Measurements from ENCODE around the gene SLC25A30. TPM values are rescaled to one million over a fixed set of nuclear protein-coding genes. Genes with fewer than 3 reads are reported as not detected.

Gene SLC25A30
- total RNA-seq, 1 experiment from 2014 or later: 6.3 TPM

DNA sequence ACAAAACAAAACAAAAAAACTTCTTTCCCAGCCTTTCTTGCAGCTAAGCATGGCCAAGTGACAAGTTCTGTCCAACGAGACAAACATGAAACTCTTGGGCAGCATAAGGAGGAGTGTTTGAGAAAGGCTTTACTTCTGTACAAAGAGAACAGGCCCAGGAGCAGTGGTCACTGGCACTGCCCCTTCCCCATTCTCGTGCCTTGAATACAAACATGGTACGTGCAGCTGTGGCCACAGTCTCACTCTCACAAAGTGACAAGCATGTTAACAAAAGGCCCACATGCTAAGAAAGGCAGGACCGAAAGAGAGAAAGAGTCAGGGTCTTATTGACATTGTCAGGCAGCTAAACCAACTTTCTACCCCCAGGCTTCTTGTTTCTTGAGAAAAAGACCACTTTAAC, 19.8 kb upstream of the SLC25A30 start:
- Histone ChIP-seq H3K14ac (ENCODE audit: insufficient read depth, low read length) (no peak overlapping the region), H4K5ac (ENCODE audit: insufficient read length, low read depth, low read length) (no peak overlapping the region), H2BK120ac (ENCODE audit: low read depth, low read length, poor library complexity, severe bottlenecking) (no peak overlapping the region), H3K23ac (ENCODE audit: insufficient read length, low read depth, low read length) (no peak overlapping the region), H3K9me3 (ENCODE audit: control insufficient read depth, low read depth, low read length) (no peaks in the 10 kb centered on the region), H3K79me1 (ENCODE audit: insufficient read depth, low read depth, low read length, poor library complexity, severe bottlenecking) (no peaks in the 10 kb centered on the region), H3T11ph (ENCODE audit: low read length) (no peak overlapping the region), H4K20me1 (ENCODE audit: control insufficient read depth, insufficient read depth, insufficient read length) (no peaks in the 10 kb centered on the region), H4K8ac (replicated peaks; ENCODE audit: insufficient read length, low read depth, low read length) (no peak overlapping the region), H3K27ac (ENCODE audit: insufficient read length, low read depth, low read length) (no peak overlapping the region), H3K27me3 (ENCODE audit: insufficient read depth, low read length) (no peaks in the 10 kb centered on the region), H3K4me1 (ENCODE audit: insufficient read depth, low read length) (peaks cover 2% of the 10 kb centered on the region; the same call in 1 of the 2 replicates), H3K79me2 (ENCODE audit: insufficient read depth, low read length) (no peaks in the 10 kb centered on the region), H3K9ac (ENCODE audit: extremely low read depth, insufficient read length, low read length) (no peak overlapping the region), H3K23me2 (ENCODE audit: insufficient read length, low read depth, low read length, poor library complexity, severe bottlenecking) (no peaks in the 10 kb centered on the region), H3K4ac (ENCODE audit: low read depth, low read length) (no peak overlapping the region), H2BK15ac (ENCODE audit: low read depth, low read length) (no peak overlapping the region), H2BK5ac (ENCODE audit: insufficient read length, low read length) (no peak overlapping the region), H3K56ac (ENCODE audit: insufficient read length, low read depth, low read length) (no peak overlapping the region), H3K18ac (ENCODE audit: insufficient read length, low read depth, low read length) (no peak overlapping the region), H2AFZ (ENCODE audit: low read length) (no peak overlapping the region), H3K4me2 (ENCODE audit: insufficient read depth, insufficient read length, low read length) (no peak overlapping the region), H2AK5ac (ENCODE audit: insufficient read length, low read length) (no peak overlapping the region), H2BK20ac (ENCODE audit: low read depth, low read length, poor library complexity, severe bottlenecking) (no peak overlapping the region), H4K91ac (ENCODE audit: insufficient read length, low read depth, low read length) (no peak overlapping the region), H2BK12ac (ENCODE audit: insufficient read length, low read depth, low read length) (no peak overlapping the region)
- Mint-ChIP-seq H3K27me3 (ENCODE audit: low read depth) (0 out of 2 replicates have a peak, but pooled peaks cover under 1% of the 10 kb centered on the region), H3K4me1 (peaks cover 0 to 10% of the 10 kb centered on the region in 2 experiments; a peak in 2 of 4 replicates), H3K27ac (no peak overlapping the region; a peak in 2 of 7 replicates), H3K36me3 (ENCODE audit: insufficient read depth in 1 of 3, low read depth in 3 of 3) (no peaks in the 10 kb centered on the region), H3K9me3 (no peaks in the 10 kb centered on the region), H3K4me3 (no peak overlapping the region)
- no peak for DNase-seq
- TF ChIP-seq, protein P1, sequence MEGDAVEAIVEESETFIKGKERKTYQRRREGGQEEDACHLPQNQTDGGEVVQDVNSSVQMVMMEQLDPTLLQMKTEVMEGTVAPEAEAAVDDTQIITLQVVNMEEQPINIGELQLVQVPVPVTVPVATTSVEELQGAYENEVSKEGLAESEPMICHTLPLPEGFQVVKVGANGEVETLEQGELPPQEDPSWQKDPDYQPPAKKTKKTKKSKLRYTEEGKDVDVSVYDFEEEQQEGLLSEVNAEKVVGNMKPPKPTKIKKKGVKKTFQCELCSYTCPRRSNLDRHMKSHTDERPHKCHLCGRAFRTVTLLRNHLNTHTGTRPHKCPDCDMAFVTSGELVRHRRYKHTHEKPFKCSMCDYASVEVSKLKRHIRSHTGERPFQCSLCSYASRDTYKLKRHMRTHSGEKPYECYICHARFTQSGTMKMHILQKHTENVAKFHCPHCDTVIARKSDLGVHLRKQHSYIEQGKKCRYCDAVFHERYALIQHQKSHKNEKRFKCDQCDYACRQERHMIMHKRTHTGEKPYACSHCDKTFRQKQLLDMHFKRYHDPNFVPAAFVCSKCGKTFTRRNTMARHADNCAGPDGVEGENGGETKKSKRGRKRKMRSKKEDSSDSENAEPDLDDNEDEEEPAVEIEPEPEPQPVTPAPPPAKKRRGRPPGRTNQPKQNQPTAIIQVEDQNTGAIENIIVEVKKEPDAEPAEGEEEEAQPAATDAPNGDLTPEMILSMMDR (conservative IDR thresholded peaks at IDR 0.05): no peak
- no CpG with 5 or more reads among the region's 4 CpGs for WGBS (ENCODE audit: extremely low coverage, insufficient read length, low lambda C conversion rate)
